PFSK-1 (cell line): ENCODE data around the gene MAD1L1.

Experiments
- FOXP2 ChIP-seq: optimal IDR thresholded peaks from 2 replicates; pipeline ENCODE3; 2011; ENCODE audit warnings: borderline replicate concordance, control low read depth, inconsistent platforms; ENCODE audit not compliant: insufficient read depth; ENCODE audit errors: extremely low read length, extremely low read depth
- POLR2AphosphoS5 ChIP-seq: IDR thresholded peaks from 2 replicates; pipeline ENCODE4 v1.6.1; 2012; ENCODE audit warnings: low read depth, mild to moderate bottlenecking, control low read depth, low read length, moderate library complexity
- SIN3A ChIP-seq: IDR thresholded peaks from 2 replicates; pipeline ENCODE4 v1.6.1; 2012; ENCODE audit warnings: mild to moderate bottlenecking, low read length, moderate library complexity, borderline replicate concordance; ENCODE audit not compliant: insufficient read depth
- TAF1 ChIP-seq: IDR thresholded peaks from 2 replicates; pipeline ENCODE4 v1.6.1; 2012; ENCODE audit warnings: low read length, control low read depth, borderline replicate concordance; ENCODE audit not compliant: insufficient read depth
- TF ChIP-seq, protein P1 (sequence below), 2 experiments: IDR thresholded peaks; 2 replicates each; pipeline versions ENCODE4 v1.6.1 to v1.8.0; 2011 to 2012; ENCODE audit warnings: low read depth in 2 of 2, low read length in 2 of 2, control low read depth in 1 of 2, inconsistent platforms in 1 of 2, mild to moderate bottlenecking in 1 of 2, moderate library complexity in 1 of 2; ENCODE audit not compliant: insufficient read depth in 1 of 2

The MAD1L1 gene

DNA sequence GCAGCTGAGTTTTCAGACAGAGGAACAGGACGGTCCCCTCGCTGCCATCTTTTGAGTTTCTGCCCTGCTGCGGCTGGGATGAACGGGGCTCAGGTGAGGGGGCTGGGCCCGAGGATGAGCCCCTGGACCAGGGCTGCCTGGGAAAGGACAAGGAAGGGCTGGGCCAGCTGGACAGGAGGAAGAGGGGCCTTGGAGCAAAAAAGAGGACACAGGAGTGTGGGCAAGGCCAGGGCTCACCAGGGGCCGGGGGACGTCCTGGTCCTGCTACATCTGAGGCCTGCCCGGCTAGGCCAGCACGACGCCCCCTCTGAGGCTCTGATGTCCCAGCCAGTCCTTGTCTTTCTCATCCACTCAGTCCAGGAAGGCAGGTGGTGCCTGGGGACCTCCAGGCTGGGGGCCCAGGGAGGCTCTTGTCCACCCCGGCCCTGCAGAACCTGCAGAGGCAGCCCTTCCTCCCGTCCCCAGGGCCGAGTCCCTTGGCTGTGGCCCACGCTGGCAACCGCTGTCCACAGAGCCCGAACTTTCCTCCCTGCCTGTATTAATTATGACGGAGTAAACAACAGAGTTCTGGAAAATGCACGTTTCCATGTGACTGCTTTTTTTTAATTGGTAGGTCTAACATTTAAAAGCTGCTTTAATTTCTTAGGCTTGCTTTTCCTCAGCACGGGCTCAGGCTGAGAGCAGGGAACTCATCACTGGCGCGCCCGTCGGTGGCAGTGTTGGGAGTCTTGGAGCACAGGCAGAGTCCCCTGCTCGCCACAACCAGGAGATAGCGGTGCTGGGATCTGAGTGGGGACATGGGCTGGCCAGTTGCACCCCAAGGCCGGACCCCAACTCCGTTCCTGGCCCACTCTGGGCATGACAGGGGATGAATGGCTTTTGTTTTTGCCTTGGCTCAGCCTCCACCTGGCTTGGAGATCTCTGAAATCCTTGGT lies 375.0 kb downstream of the MAD1L1 start:
- TF ChIP-seq FOXP2 (no peak), POLR2AphosphoS5 (no peak), SIN3A (no peak), TAF1 (no peak)
- TF ChIP-seq, protein P1, sequence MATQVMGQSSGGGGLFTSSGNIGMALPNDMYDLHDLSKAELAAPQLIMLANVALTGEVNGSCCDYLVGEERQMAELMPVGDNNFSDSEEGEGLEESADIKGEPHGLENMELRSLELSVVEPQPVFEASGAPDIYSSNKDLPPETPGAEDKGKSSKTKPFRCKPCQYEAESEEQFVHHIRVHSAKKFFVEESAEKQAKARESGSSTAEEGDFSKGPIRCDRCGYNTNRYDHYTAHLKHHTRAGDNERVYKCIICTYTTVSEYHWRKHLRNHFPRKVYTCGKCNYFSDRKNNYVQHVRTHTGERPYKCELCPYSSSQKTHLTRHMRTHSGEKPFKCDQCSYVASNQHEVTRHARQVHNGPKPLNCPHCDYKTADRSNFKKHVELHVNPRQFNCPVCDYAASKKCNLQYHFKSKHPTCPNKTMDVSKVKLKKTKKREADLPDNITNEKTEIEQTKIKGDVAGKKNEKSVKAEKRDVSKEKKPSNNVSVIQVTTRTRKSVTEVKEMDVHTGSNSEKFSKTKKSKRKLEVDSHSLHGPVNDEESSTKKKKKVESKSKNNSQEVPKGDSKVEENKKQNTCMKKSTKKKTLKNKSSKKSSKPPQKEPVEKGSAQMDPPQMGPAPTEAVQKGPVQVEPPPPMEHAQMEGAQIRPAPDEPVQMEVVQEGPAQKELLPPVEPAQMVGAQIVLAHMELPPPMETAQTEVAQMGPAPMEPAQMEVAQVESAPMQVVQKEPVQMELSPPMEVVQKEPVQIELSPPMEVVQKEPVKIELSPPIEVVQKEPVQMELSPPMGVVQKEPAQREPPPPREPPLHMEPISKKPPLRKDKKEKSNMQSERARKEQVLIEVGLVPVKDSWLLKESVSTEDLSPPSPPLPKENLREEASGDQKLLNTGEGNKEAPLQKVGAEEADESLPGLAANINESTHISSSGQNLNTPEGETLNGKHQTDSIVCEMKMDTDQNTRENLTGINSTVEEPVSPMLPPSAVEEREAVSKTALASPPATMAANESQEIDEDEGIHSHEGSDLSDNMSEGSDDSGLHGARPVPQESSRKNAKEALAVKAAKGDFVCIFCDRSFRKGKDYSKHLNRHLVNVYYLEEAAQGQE (IDR thresholded peaks at IDR 0.05; ENCODE audit: insufficient read depth in 1 of 2, low read depth in 2 of 2, low read length in 2 of 2) = no peak

DNA sequence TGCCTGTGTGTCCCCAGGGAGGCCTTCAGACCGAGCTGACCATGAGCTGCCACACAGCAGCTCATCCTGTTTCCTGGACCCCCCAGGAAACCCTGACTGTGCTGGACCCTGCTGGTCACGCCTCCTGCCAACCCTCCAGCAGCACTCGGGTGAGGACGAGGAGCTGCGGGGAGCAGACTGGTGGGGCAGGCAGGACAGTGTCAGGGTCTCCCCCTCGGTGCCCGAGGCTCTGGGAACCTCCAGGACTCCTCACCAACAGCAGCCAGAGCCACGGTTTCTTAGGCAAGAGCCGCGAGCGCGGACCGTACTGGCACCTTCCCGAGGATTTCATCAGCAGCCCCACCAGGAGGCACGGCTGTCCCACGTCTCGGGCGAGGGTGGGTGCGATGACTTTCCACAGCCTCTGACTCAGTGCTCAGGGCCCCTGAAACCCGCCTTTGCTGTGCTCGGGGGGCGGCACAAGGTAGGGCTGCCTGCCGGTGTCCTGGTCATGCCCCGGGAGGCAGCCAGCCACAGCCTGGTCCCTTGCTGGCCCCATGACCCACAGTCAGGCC lies 375.8 kb downstream of the MAD1L1 start:
- TF ChIP-seq SIN3A (no peak), POLR2AphosphoS5 (no peak)
- TF ChIP-seq, protein P1 (IDR thresholded peaks at IDR 0.05; ENCODE audit: insufficient read depth in 1 of 2, low read depth in 2 of 2, low read length in 2 of 2) = no peak

DNA sequence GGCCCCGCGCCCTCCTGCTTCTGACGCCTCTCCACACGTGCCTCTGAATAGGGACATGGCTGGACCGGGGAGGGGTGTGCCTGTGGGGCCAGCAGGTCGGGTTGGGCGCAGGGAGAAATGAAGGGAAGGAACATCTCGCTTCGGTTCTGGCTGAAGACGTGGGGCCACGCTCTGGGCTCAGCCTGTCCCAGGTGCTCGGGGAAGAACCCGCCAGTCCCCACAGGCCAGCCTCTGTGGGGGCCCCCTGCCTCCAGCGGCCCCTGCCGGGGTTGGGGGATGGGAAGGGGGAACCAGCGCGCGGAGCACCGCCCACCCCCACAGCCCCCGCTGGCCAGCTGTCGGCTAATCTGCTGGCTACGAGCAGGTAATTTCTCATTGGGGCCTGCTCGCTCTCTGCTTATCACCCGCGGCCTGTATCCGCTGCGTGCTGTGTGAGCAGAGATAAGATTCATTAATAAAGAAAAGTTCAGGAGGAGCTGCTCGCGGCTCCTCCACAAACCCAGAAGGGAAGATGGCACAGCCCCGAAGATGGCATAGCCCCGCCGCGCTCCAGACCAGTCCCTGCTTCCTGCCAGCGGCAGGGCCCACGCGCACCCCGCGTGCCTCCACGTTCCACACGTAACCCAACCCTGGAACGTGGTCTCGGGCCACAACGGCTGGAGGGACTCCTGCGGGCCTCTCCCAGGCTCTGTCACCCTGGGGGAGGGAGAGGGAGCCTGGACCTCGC lies 376.4 kb downstream of the MAD1L1 start:
- TF ChIP-seq SIN3A = no peak
- TF ChIP-seq, protein P1 (IDR thresholded peaks at IDR 0.05; ENCODE audit: insufficient read depth in 1 of 2, low read depth in 2 of 2, low read length in 2 of 2) = no peak
- TF ChIP-seq TAF1 = no peak
- TF ChIP-seq FOXP2 = no peak
- TF ChIP-seq POLR2AphosphoS5 = no peak

DNA sequence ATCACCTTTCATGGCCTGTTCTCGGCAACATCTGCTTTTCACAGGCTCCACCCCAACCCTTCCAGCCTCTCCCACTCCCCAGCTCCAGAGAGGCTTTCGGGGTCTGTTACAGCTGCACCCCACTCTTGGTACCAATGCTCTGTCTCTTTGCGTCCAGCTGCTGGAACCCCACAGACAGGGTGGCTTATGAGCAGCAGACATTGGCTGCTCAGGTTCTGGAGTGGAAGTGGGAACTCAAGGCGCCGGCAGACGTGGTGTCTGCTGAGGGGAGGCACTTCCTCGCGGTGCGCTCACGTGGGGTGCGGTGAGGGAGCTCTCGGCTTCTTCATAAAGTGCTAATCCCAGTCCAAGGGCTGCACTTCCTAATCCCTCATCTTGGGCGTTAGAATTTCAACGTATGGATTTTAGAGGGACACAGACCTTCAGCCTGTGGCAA lies 377.0 kb downstream of the MAD1L1 start:
- no peak for TF ChIP-seq POLR2AphosphoS5
- no peak for TF ChIP-seq SIN3A
- no peak for TF ChIP-seq TAF1
- TF ChIP-seq, protein P1 (IDR thresholded peaks at IDR 0.05; ENCODE audit: insufficient read depth in 1 of 2, low read depth in 2 of 2, low read length in 2 of 2) = no peak
- no peak for TF ChIP-seq FOXP2
